H1 (cell line): ENCODE results near the gene FASTK. TPM values are rescaled to one million over a fixed set of nuclear protein-coding genes. Genes with fewer than 3 reads are reported as not detected.

ENCODE experiments used
- CTCF ChIA-PET: fragments of 300-600 bp; sonication (Branson Sonifier 250); formaldehyde crosslinking; loops from one replicate; lab custom pipeline; 2021; ENCODE audit not compliant: partially characterized antibody; lab: Charles Lee
- POLR2A ChIA-PET: fragments of 300-600 bp; sonication (Branson Sonifier 250); formaldehyde crosslinking; loops from one replicate; lab custom pipeline; 2021; ENCODE audit warnings: inconsistent platforms; ENCODE audit not compliant: partially characterized antibody; lab: Charles Lee
- DNase-seq, 2 experiments: peaks; one replicate each; pipeline versions ENCODE4 v3.0.0 to v3.0.0-alpha.2; 2010 to 2022; ENCODE audit warnings: low spot score in 2 of 2, low read depth in 1 of 2, mixed read lengths in 1 of 2
- FAIRE-seq: peaks from 2 replicates; lab custom pipeline; 2011; peaks lifted over from hg19 to GRCh38; lab: Jason Lieb, UNC
- H2AFZ ChIP-seq: 2 replicates; pipeline ENCODE4 v1.8.1; 2012; ENCODE audit warnings: low read length, inconsistent platforms
- H2AK5ac ChIP-seq: 2 replicates; pipeline ENCODE4 v1.6.1; 2013; ENCODE audit warnings: low read depth, low read length
- H2BK120ac ChIP-seq: replicated peaks from 2 replicates; pipeline ENCODE3; 2013; ENCODE audit warnings: low read depth, low read length, inconsistent platforms
- H2BK12ac ChIP-seq: 2 replicates; pipeline ENCODE4 v1.6.1; 2013; ENCODE audit warnings: low read depth, low read length
- H2BK15ac ChIP-seq: 2 replicates; pipeline ENCODE4 v1.6.1; 2013; ENCODE audit warnings: low read length
- H2BK20ac ChIP-seq: 2 replicates; pipeline ENCODE4 v1.6.1; 2013; ENCODE audit warnings: low read length
- H2BK5ac ChIP-seq: 2 replicates; pipeline ENCODE4 v1.6.1; 2013; ENCODE audit warnings: low read depth, low read length
- H3K14ac ChIP-seq: 2 replicates; pipeline ENCODE4 v1.6.1; 2013; ENCODE audit warnings: inconsistent platforms; ENCODE audit not compliant: insufficient read length
- H3K18ac ChIP-seq: 2 replicates; pipeline ENCODE4 v1.6.1; 2013; ENCODE audit warnings: low read length; ENCODE audit errors: extremely low read depth
- H3K23ac ChIP-seq: 2 replicates; pipeline ENCODE4 v1.6.1; 2013; ENCODE audit warnings: inconsistent platforms; ENCODE audit not compliant: insufficient read length
- H3K23me2 ChIP-seq: 2 replicates; pipeline ENCODE4 v1.6.1; 2013; ENCODE audit warnings: low read depth, low read length
- H3K27ac ChIP-seq: 2 replicates; pipeline ENCODE4 v1.6.1; 2011; ENCODE audit warnings: low read depth, low read length, inconsistent platforms
- H3K27me3 ChIP-seq, 4 experiments: replicated peaks in 1 of 4; 1 replicate in 1 of 4; 2 replicates in 3 of 4; pipeline versions ENCODE4 v1.6.1 to v1.8.1; 2011 to 2013; ENCODE audit warnings: low read length in 3 of 4, mild to moderate bottlenecking in 3 of 4, inconsistent platforms in 2 of 4, mixed read lengths in 2 of 4, moderate library complexity in 1 of 4; ENCODE audit not compliant: control insufficient read depth in 3 of 4, insufficient read depth in 3 of 4; ENCODE audit errors: extremely low read depth in 1 of 4
- H3K36me3 ChIP-seq, 4 experiments: 2 replicates each; pipeline versions ENCODE4 v1.6.1 to v1.8.1; 2011 to 2013; ENCODE audit warnings: mild to moderate bottlenecking in 4 of 4, low read length in 3 of 4, moderate library complexity in 2 of 4, control low read depth in 1 of 4, inconsistent platforms in 1 of 4; ENCODE audit not compliant: insufficient read depth in 4 of 4, control insufficient read depth in 2 of 4
- H3K4ac ChIP-seq: replicated peaks from 2 replicates; pipeline ENCODE3; 2013; ENCODE audit warnings: low read length, low read depth, mixed read lengths, inconsistent platforms; ENCODE audit not compliant: insufficient read length
- H3K4me1 ChIP-seq, 4 experiments: replicated peaks in 1 of 4; 1 replicate in 1 of 4; 2 replicates in 3 of 4; pipeline versions ENCODE4 v1.6.1 to v1.8.1; 2011 to 2013; ENCODE audit warnings: low read length in 3 of 4, inconsistent platforms in 2 of 4, mixed read lengths in 1 of 4; ENCODE audit not compliant: insufficient read depth in 4 of 4, control insufficient read depth in 3 of 4
- H3K4me2 ChIP-seq, 2 experiments: 2 replicates each; pipeline versions ENCODE4 v1.6.1 to v1.8.1; 2011 to 2013; ENCODE audit warnings: low read depth in 2 of 2, low read length in 2 of 2, control low read depth in 1 of 2, inconsistent platforms in 1 of 2, mild to moderate bottlenecking in 1 of 2; ENCODE audit not compliant: insufficient read depth in 1 of 2
- H3K4me3 ChIP-seq, 4 experiments: fragments of 200-600, 300-600 bp in 1 of 4; sonication (generic), shearing (Covaris generic), sonication (Bioruptor Twin) in 1 of 4; 2 replicates each; pipeline versions ENCODE4 v1.5.1 to v1.8.1; 2011 to 2016; ENCODE audit warnings: low read length in 4 of 4, low read depth in 3 of 4, control low read depth in 2 of 4, inconsistent platforms in 2 of 4, mild to moderate bottlenecking in 2 of 4, mixed read lengths in 1 of 4, moderate library complexity in 1 of 4; ENCODE audit not compliant: insufficient read depth in 2 of 4; ENCODE audit errors: extremely low read depth in 1 of 4
- H3K56ac ChIP-seq: replicated peaks from 2 replicates; pipeline ENCODE3; 2013; ENCODE audit warnings: low read depth, mild to moderate bottlenecking, mixed read lengths, low read length, inconsistent platforms; ENCODE audit not compliant: insufficient read length
- H3K79me1 ChIP-seq: 2 replicates; pipeline ENCODE4 v1.6.1; 2013; ENCODE audit warnings: low read depth, low read length, control low read depth
- H3K79me2 ChIP-seq, 2 experiments: 2 replicates each; pipeline versions ENCODE4 v1.6.1 to v1.8.1; 2012 to 2013; ENCODE audit warnings: low read length in 2 of 2, mild to moderate bottlenecking in 2 of 2, inconsistent platforms in 1 of 2; ENCODE audit not compliant: insufficient read depth in 2 of 2, control insufficient read depth in 1 of 2
- H3K9ac ChIP-seq, 4 experiments: replicated peaks in 1 of 4; 1 replicate in 1 of 4; 2 replicates in 3 of 4; pipeline versions ENCODE4 v1.6.1 to v1.8.1; 2011 to 2013; ENCODE audit warnings: low read depth in 3 of 4, low read length in 3 of 4, control low read depth in 2 of 4, mild to moderate bottlenecking in 2 of 4, moderate library complexity in 2 of 4, inconsistent platforms in 1 of 4; ENCODE audit errors: extremely low read depth in 1 of 4
- H3K9me3 ChIP-seq, 2 experiments: 2 replicates each; pipeline versions ENCODE4 v1.6.1 to v1.8.1; 2012 to 2013; ENCODE audit warnings: mild to moderate bottlenecking in 2 of 2, moderate library complexity in 2 of 2, control low read depth in 1 of 2, inconsistent platforms in 1 of 2, low read depth in 1 of 2, low read length in 1 of 2, mixed read lengths in 1 of 2; ENCODE audit not compliant: insufficient read depth in 2 of 2
- H4K20me1 ChIP-seq, 2 experiments: replicated peaks in 1 of 2; 2 replicates each; pipeline versions ENCODE3 to v1.8.1; 2011 to 2013; ENCODE audit warnings: inconsistent platforms in 2 of 2, low read length in 2 of 2, mild to moderate bottlenecking in 1 of 2; ENCODE audit not compliant: insufficient read depth in 2 of 2, control insufficient read depth in 1 of 2
- H4K5ac ChIP-seq: 2 replicates; pipeline ENCODE4 v1.6.1; 2013; ENCODE audit warnings: low read length, low read depth, mixed read lengths, inconsistent platforms; ENCODE audit not compliant: insufficient read length
- H4K8ac ChIP-seq: 2 replicates; pipeline ENCODE4 v1.8.0; 2013; ENCODE audit warnings: mild to moderate bottlenecking, moderate library complexity, low read length, inconsistent platforms; ENCODE audit not compliant: insufficient read depth; ENCODE audit errors: extremely low read depth
- H4K91ac ChIP-seq: replicated peaks from 2 replicates; pipeline ENCODE3; 2013; ENCODE audit warnings: low read length, mixed read lengths, inconsistent platforms; ENCODE audit not compliant: insufficient read length
- CBX8 ChIP-seq: fragments of 300-800, 300-1000 bp; sonication (generic); IDR thresholded peaks from 2 replicates; pipeline ENCODE4 v1.7.1; 2016; ENCODE audit warnings: low read depth, low read length, borderline replicate concordance
- CTCF ChIP-seq, 3 experiments: IDR thresholded peaks; 1 replicate in 2 of 3; 2 replicates in 1 of 3; pipeline versions ENCODE4 v1.5.1 to v1.6.1; 2011; ENCODE audit warnings: low read length in 3 of 3, mild to moderate bottlenecking in 3 of 3, inconsistent platforms in 2 of 3, low read depth in 1 of 3, moderate library complexity in 1 of 3; ENCODE audit not compliant: insufficient read depth in 1 of 3; ENCODE audit errors: control extremely low read depth in 1 of 3
- NANOG ChIP-seq: IDR thresholded peaks from 2 replicates; pipeline ENCODE4 v1.6.1; 2011; ENCODE audit warnings: low read length, low read depth, mild to moderate bottlenecking, inconsistent platforms; ENCODE audit not compliant: insufficient read depth, poor library complexity, severe bottlenecking
- SUZ12 ChIP-seq: fragments of 200-600 bp; sonication (generic); IDR thresholded peaks from 2 replicates; pipeline ENCODE4 v1.6.1; 2012; ENCODE audit warnings: mild to moderate bottlenecking, inconsistent platforms, low read length, moderate library complexity, mixed read lengths
- WGBS, 2 experiments: shearing (Covaris generic) in 1 of 2; methylation state at CpG; one replicate each; pipeline versions ENCODE4 v1.1.6 to v1.1.7; 2013 to 2015; ENCODE audit warnings: low lambda C conversion rate in 2 of 2, mixed read lengths in 2 of 2, inconsistent platforms in 1 of 2, low coverage in 1 of 2, missing lambda C conversion rate in 1 of 2; ENCODE audit not compliant: insufficient replicate concordance in 2 of 2, insufficient coverage in 1 of 2, insufficient read length in 1 of 2; ENCODE audit errors: extremely low coverage in 1 of 2, missing lambda C conversion rate in 1 of 2; 5-methylcytosine and 5-hydroxymethylcytosine counted together
- polyA plus RNA-seq, 7 experiments: library from polyadenylated mRNA; depleted of rRNA in 3 of 7; stranded (reverse) in 5 of 7; unstranded in 2 of 7; fragments of >200 nt in 5 of 7; fragments of 200-250 nt in 2 of 7; gene quantifications; 1 replicate in 5 of 7; 2 replicates in 1 of 7; 4 replicates in 1 of 7; pipeline versions ENCODE4 v1.2.1 to v1.2.3, GENCODE V29; 2011 to 2013; ENCODE audit warnings: missing spikeins in 2 of 7, mixed read lengths in 2 of 7
- total RNA-seq: library from RNA; stranded (reverse); fragmentation: NEBNext Ultra II Directional; extraction: Animal tissue kit (Norgen Biotek cat#: 25700); gene quantifications from 2 replicates; pipeline ENCODE4 v1.2.1, GENCODE V29; 2021

Gene FASTK
- total and polyA plus RNA-seq, 2 of the 8 experiments (the other 6 are each of a cell fraction or from before 2014, with no cell fraction given): 39.4 to 84.0 TPM

DNA sequence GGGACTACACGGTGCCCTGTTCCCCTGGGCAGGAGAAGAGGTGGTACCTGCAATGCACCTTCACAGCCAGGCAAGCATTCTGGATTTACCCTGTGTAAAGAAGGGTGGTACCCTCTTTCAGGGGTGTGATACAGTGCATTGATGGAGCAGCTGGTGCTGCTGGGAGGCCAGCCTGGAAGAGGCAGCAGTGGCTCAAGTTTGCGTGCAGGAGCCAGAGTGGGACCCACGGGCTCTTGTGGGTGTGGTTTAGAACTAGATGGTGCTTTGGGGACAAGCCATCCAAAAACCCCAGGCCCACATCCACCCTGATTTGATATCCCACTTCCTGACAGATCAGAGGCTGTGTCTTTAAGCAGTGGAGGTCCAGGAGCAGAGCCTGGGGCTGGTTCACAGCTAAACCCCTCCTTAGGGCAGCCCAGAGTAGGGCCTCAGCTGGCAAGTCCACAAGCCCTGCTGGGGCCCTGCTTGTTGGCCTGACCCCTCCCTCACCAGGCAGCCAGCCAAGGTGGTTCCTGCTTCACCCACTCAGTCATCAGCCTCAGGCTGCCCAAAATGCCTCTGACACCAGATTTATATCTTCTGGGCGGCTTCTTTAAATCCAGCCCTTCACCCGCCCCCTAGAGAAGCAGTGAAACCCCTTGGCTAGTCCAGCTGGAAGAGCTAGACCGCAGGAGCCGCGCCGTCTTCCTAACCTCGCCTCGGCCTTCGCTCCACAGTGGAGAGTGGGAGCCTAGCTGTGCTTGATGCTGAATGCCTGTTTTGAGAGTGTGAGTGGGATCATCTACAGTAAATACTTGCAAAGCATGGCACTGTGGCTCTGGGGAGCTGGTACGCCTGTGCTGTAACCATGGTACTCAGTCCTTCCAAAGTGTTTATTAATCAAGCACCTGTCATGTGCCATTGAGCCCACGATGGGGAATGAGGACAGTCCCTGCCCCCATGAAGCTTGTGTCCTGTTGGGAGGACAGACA is 33.7 kb downstream of the FASTK start:
- H3K4me2 ChIP-seq: no peak overlapping the region
- H3K18ac ChIP-seq: no peak overlapping the region
- no peak overlapping the region for H3K9ac ChIP-seq
- H2BK5ac ChIP-seq: no peak overlapping the region
- H2AFZ ChIP-seq: no peak overlapping the region
- H2BK20ac ChIP-seq: no peak overlapping the region
- H4K8ac ChIP-seq: no peak overlapping the region
- H4K20me1 ChIP-seq: peaks cover 2 to 11% of the 10 kb centered on the region in 2 experiments
- no peak for FAIRE-seq
- WGBS, 2 experiments: 87% methylated on average over 14 of the region's 14 CpGs; no CpG with 5 or more reads in 1 of the 2 experiments
- POLR2A ChIA-PET: interaction anchor here (1.0 to 1.8 kb wide), 3 partner anchors 7 to 34 kb away, joined by 3 to 4 read pairs (median 4); partner anchors contain the start of gene FASTK
- H3K79me2 ChIP-seq: no peaks in the 10 kb centered on the region
- TF ChIP-seq NANOG (no peak), SUZ12 (no peak), CBX8 (no peak), CTCF (IDR thresholded peaks at IDR 0.05; ENCODE audit: control extremely low read depth in 1 of 3, insufficient read depth in 1 of 3, low read depth in 1 of 3, low read length in 3 of 3) (no peak)
- TF ChIP-seq, all 59 proteins: peak for 0
- no peak overlapping the region for H2BK12ac ChIP-seq
- no peak overlapping the region for H3K4me3 ChIP-seq
- H3K79me1 ChIP-seq: no peaks in the 10 kb centered on the region
- H3K36me3 ChIP-seq: no peaks in the 10 kb centered on the region
- CTCF ChIA-PET: interaction anchor here (0.9 to 3.5 kb wide), 8 partner anchors 9 to 148 kb away, joined by 3 to 20 read pairs (median 6); partner anchors contain the start of gene CDK5
- H3K27ac ChIP-seq: no peak overlapping the region
- H2AK5ac ChIP-seq: no peak overlapping the region
- H3K23me2 ChIP-seq: peaks cover 3% of the 10 kb centered on the region; the same call in 1 of the 2 replicates
- H3K4me1 ChIP-seq: peaks cover 0 to 8% (median 4%) of the 10 kb centered on the region in 4 experiments; a peak in 3 of 7 replicates
- no peak overlapping the region for H3K23ac ChIP-seq
- no peaks in the 10 kb centered on the region for H3K9me3 ChIP-seq
- H2BK120ac ChIP-seq: no peak overlapping the region
- no peak overlapping the region for H4K91ac ChIP-seq
- DNase-seq: no peak
- H2BK15ac ChIP-seq: no peak overlapping the region
- H4K5ac ChIP-seq: no peak overlapping the region
- H3K14ac ChIP-seq: no peak overlapping the region
- no peak overlapping the region for H3K4ac ChIP-seq
- peaks cover 4 to 30% (median 20%) of the 10 kb centered on the region in 4 experiments for H3K27me3 ChIP-seq
- no peak overlapping the region for H3K56ac ChIP-seq
